PC-3 (cell line): Measurements from ENCODE around the gene CASZ1. TPM values are rescaled to one million over a fixed set of nuclear protein-coding genes. Genes with fewer than 3 reads are reported as not detected.

Experiments used
- ATAC-seq: fragments of 200-7000 bp; cut with Tn5 transposase; 2 replicates; pipeline ENCODE4 v1.9.1; 2020; ENCODE audit warnings: mild to moderate bottlenecking, moderate library complexity
- BruUV-seq: library from RNA; stranded (reverse); fragments of 400-500 nt; replicated peaks from 2 replicates; lab custom pipeline; 2021; lab: Mats Ljungman, UMichigan
- CTCF ChIA-PET: fragments of 300-600 bp; sonication (Branson Sonifier 250); formaldehyde crosslinking; loops from one replicate; lab custom pipeline; 2022; ENCODE audit warnings: antibody characterized with exemption; lab: Charles Lee
- POLR2A ChIA-PET: fragments of 300-600 bp; sonication (Branson Sonifier 250); formaldehyde crosslinking; loops from one replicate; lab custom pipeline; 2022; ENCODE audit warnings: antibody characterized with exemption; ENCODE audit not compliant: unreplicated experiment; lab: Charles Lee
- DNase-seq: peaks from one replicate; pipeline ENCODE4 v3.0.0-alpha.2; 2015
- H2AFZ ChIP-seq: fragments of 300-600 bp; sonication (generic); 2 replicates; pipeline ENCODE4 v1.6.0; 2016; ENCODE audit warnings: antibody characterized with exemption, low read length
- H3F3A ChIP-seq: fragments of 300-600 bp; sonication (generic); one replicate; pipeline ENCODE4 v1.6.0; 2017; ENCODE audit warnings: antibody characterized with exemption, low read length, control low read depth, mild to moderate bottlenecking; ENCODE audit not compliant: unreplicated experiment
- H3K27ac ChIP-seq: fragments of 300-600 bp; sonication (generic); 2 replicates; pipeline ENCODE4 v1.5.1; 2016; ENCODE audit warnings: mild to moderate bottlenecking, low read length
- H3K27me3 ChIP-seq: fragments of 300-600 bp; sonication (generic); 2 replicates; pipeline ENCODE4 v1.6.1; 2016; ENCODE audit warnings: low read length, mixed read lengths
- H3K36me3 ChIP-seq: fragments of 300-600 bp; sonication (generic); 2 replicates; pipeline ENCODE4 v1.6.1; 2016; ENCODE audit warnings: low read depth, mixed run types, low read length, mixed read lengths
- H3K4me1 ChIP-seq: fragments of 300-600 bp; sonication (generic); 2 replicates; pipeline ENCODE4 v1.5.1; 2016; ENCODE audit warnings: low read length; ENCODE audit not compliant: insufficient read depth
- H3K4me2 ChIP-seq: fragments of 300-600 bp; sonication (generic); 2 replicates; pipeline ENCODE4 v1.6.0; 2016; ENCODE audit warnings: low read length
- H3K4me3 ChIP-seq: fragments of 300-600 bp; sonication (generic); 2 replicates; pipeline ENCODE4 v1.5.1; 2016; ENCODE audit warnings: mild to moderate bottlenecking, low read length, mixed read lengths
- H3K79me2 ChIP-seq: fragments of 300-600 bp; sonication (generic); 2 replicates; pipeline ENCODE4 v1.6.1; 2017; ENCODE audit warnings: low read length, mixed read lengths
- H3K9ac ChIP-seq: fragments of 300-600 bp; sonication (generic); 2 replicates; pipeline ENCODE4 v1.6.0; 2016; ENCODE audit warnings: mild to moderate bottlenecking, low read length
- H3K9me2 ChIP-seq: fragments of 300-600 bp; sonication (generic); replicated peaks from 2 replicates; pipeline ENCODE4 v1.6.1; 2016; ENCODE audit warnings: mixed run types, low read length, mixed read lengths
- H3K9me3 ChIP-seq: fragments of 300-600 bp; sonication (generic); 2 replicates; pipeline ENCODE4 v1.6.1; 2016; ENCODE audit warnings: low read length, mixed read lengths
- H4K20me1 ChIP-seq: fragments of 300-600 bp; sonication (generic); 2 replicates; pipeline ENCODE4 v1.6.1; 2016; ENCODE audit warnings: low read length, mixed read lengths
- CTCF ChIP-seq: fragments of 300-600 bp; sonication (generic); conservative IDR thresholded peaks from 2 replicates; pipeline ENCODE4 v1.5.1; 2017; ENCODE audit warnings: antibody characterized with exemption, low read depth, mild to moderate bottlenecking, low read length
- EZH2 ChIP-seq: fragments of 300-600 bp; sonication (generic); IDR thresholded peaks from one replicate; pipeline ENCODE4 v1.6.1; 2017; ENCODE audit warnings: antibody characterized with exemption, mild to moderate bottlenecking, low read length; ENCODE audit not compliant: unreplicated experiment
- EZH2phosphoT487 ChIP-seq: fragments of 300-600 bp; sonication (generic); IDR thresholded peaks from 2 replicates; pipeline ENCODE4 v1.6.1; 2018; ENCODE audit warnings: mild to moderate bottlenecking, antibody characterized with exemption, low read length, borderline replicate concordance
- intact Hi-C: fragments of 100-400 bp; cut with micrococcal nuclease; formaldehyde crosslinking; loops from 2 replicates; pipeline ENCODE4 v1.9.0; 2023
- total RNA-seq: library from RNA; depleted of rRNA; stranded (reverse); fragments of >200 nt; gene quantifications from 2 replicates; pipeline ENCODE4 v1.2.3, GENCODE V29; 2014

CASZ1 gene
- total RNA-seq, 1 experiment from 2014 or later: 12.8 TPM

- Histone ChIP-seq H2AFZ (no peak overlapping the region), H3K9me3 (no peaks in the 10 kb centered on the region), H3F3A (no peaks in the 10 kb centered on the region), H3K4me3 (no peak overlapping the region), H3K9me2 (no peaks in the 10 kb centered on the region), H3K79me2 (no peaks in the 10 kb centered on the region), H3K36me3 (no peaks in the 10 kb centered on the region), H3K4me2 (no peak overlapping the region), H3K9ac (no peak overlapping the region), H3K27me3 (no peaks in the 10 kb centered on the region), H3K4me1 (no peaks in the 10 kb centered on the region), H4K20me1 (no peaks in the 10 kb centered on the region), H3K27ac (no peak overlapping the region)
- ChIA-PET POLR2A (no interaction called here), CTCF (no interaction called here)
- TF ChIP-seq CTCF: no peak
- TF ChIP-seq EZH2phosphoT487: no peak
- no peak for TF ChIP-seq EZH2
- no peak for ATAC-seq
- intact Hi-C loops: no loop called here
- no TSS peak for BruUV-seq
- DNase-seq: no peak
These were observed 51.7 kb downstream of the CASZ1 start for GRCh38 chr1:10744654-10745238.

GRCh38 chr1:10744029-10744428, 52.4 kb downstream of the CASZ1 start:
- H2AFZ ChIP-seq: no peak overlapping the region
- H3K9me2 ChIP-seq: no peaks in the 10 kb centered on the region
- ChIA-PET POLR2A (no interaction called here), CTCF (no interaction called here)
- intact Hi-C loops: no loop called here
- no peak overlapping the region for H3K4me3 ChIP-seq
- no peak overlapping the region for H3K4me2 ChIP-seq
- no peaks in the 10 kb centered on the region for H3F3A ChIP-seq
- no peaks in the 10 kb centered on the region for H3K4me1 ChIP-seq
- no peaks in the 10 kb centered on the region for H3K79me2 ChIP-seq
- ATAC-seq: no peak
- no peak for TF ChIP-seq EZH2phosphoT487
- no peak for TF ChIP-seq EZH2
- no peak for TF ChIP-seq CTCF
- H3K36me3 ChIP-seq: no peaks in the 10 kb centered on the region
- no peak overlapping the region for H3K9ac ChIP-seq
- no peak for DNase-seq
- H3K27ac ChIP-seq: no peak overlapping the region
- H4K20me1 ChIP-seq: no peaks in the 10 kb centered on the region
- no peaks in the 10 kb centered on the region for H3K27me3 ChIP-seq
- no TSS peak for BruUV-seq
- H3K9me3 ChIP-seq: no peaks in the 10 kb centered on the region

GRCh38 chr1:10741696-10742095, 54.8 kb downstream of the CASZ1 start:
- TF ChIP-seq CTCF: no peak
- TF ChIP-seq EZH2phosphoT487: no peak
- no peak for TF ChIP-seq EZH2
- no peak overlapping the region for H3K27ac ChIP-seq
- no peaks in the 10 kb centered on the region for H3F3A ChIP-seq
- H3K9ac ChIP-seq: no peak overlapping the region
- H3K9me2 ChIP-seq: no peaks in the 10 kb centered on the region
- CTCF ChIA-PET: no interaction called here
- H3K36me3 ChIP-seq: no peaks in the 10 kb centered on the region
- no peak overlapping the region for H3K4me2 ChIP-seq
- ATAC-seq (no peak), DNase-seq (no peak)
- no peaks in the 10 kb centered on the region for H4K20me1 ChIP-seq
- H2AFZ ChIP-seq: no peak overlapping the region
- intact Hi-C loops: no loop called here
- H3K79me2 ChIP-seq: no peaks in the 10 kb centered on the region
- H3K27me3 ChIP-seq: no peaks in the 10 kb centered on the region
- H3K9me3 ChIP-seq: no peaks in the 10 kb centered on the region
- POLR2A ChIA-PET: no interaction called here
- no TSS peak for BruUV-seq
- H3K4me1 ChIP-seq: no peaks in the 10 kb centered on the region
- no peak overlapping the region for H3K4me3 ChIP-seq
